DND-41 (cell line): ENCODE results near the gene PDLIM5.

ENCODE experiments used
- EZH2 ChIP-seq: IDR thresholded peaks from 3 replicates; pipeline ENCODE4 v1.6.1; 2012; ENCODE audit warnings: borderline replicate concordance, low read depth, mild to moderate bottlenecking, moderate library complexity, low read length, inconsistent platforms; ENCODE audit not compliant: severe bottlenecking
- TF ChIP-seq, protein P1 (sequence below): IDR thresholded peaks from 2 replicates; pipeline ENCODE4 v1.5.1; 2012; ENCODE audit warnings: borderline replicate concordance, low read length, moderate library complexity, mild to moderate bottlenecking; ENCODE audit not compliant: poor library complexity, severe bottlenecking; ENCODE audit errors: extremely low read depth

DNA sequence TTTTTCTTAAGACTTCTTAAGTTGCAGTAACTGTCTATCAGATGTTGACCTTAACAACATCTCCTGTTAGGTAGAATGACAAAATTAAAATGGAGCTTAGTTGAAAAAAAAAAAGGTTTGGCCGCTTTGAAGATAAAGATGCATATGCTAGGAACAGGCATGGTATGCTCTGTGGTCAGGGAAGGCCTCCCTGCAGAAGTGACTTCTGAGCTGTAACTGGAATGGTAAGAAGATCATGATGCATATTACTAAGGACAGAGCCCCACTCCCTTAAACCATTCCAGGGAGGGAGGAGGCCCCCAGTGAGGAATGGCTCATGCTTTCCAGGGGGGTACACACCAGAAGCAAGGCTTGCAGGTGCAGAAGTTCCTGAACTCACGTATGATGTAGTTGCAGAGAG lies 43.7 kb downstream of the PDLIM5 start:
- no peak for TF ChIP-seq EZH2
- TF ChIP-seq, protein P1, sequence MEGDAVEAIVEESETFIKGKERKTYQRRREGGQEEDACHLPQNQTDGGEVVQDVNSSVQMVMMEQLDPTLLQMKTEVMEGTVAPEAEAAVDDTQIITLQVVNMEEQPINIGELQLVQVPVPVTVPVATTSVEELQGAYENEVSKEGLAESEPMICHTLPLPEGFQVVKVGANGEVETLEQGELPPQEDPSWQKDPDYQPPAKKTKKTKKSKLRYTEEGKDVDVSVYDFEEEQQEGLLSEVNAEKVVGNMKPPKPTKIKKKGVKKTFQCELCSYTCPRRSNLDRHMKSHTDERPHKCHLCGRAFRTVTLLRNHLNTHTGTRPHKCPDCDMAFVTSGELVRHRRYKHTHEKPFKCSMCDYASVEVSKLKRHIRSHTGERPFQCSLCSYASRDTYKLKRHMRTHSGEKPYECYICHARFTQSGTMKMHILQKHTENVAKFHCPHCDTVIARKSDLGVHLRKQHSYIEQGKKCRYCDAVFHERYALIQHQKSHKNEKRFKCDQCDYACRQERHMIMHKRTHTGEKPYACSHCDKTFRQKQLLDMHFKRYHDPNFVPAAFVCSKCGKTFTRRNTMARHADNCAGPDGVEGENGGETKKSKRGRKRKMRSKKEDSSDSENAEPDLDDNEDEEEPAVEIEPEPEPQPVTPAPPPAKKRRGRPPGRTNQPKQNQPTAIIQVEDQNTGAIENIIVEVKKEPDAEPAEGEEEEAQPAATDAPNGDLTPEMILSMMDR: no peak
